CD8-positive, alpha-beta memory T cell (primary cell): Measurements from ENCODE around the gene PDGFC. TPM values are rescaled to one million over a fixed set of nuclear protein-coding genes. Genes with fewer than 3 reads are reported as not detected.

Experiments
- CTCF ChIA-PET: fragments of 350-600 bp; sonication (Branson Sonifier 250); formaldehyde crosslinking; loops from one replicate; lab custom pipeline; 2021; ENCODE audit warnings: antibody characterized with exemption; lab: Charles Lee
- POLR2A ChIA-PET: fragments of 350-600 bp; sonication (Branson Sonifier 250); formaldehyde crosslinking; loops from one replicate; lab custom pipeline; 2021; ENCODE audit warnings: antibody characterized with exemption; lab: Charles Lee
- DNase-seq, 5 donors: peaks; one replicate each; pipeline versions ENCODE4 v3.0.0 to v3.0.0-alpha.2; 2020 to 2022; ENCODE audit warnings: mixed read lengths in 1 of 5
- H3K27ac ChIP-seq: one replicate; pipeline ENCODE4 v1.7.0; 2013; ENCODE audit warnings: low read depth, mild to moderate bottlenecking, low read length, moderate library complexity
- H3K27me3 ChIP-seq: 2 replicates; pipeline ENCODE4 v1.7.0; 2013; ENCODE audit warnings: low read length, mild to moderate bottlenecking; ENCODE audit not compliant: insufficient read depth, poor library complexity, severe bottlenecking
- H3K36me3 ChIP-seq: 2 replicates; pipeline ENCODE4 v1.7.0; 2013; ENCODE audit warnings: mild to moderate bottlenecking, low read length, moderate library complexity; ENCODE audit not compliant: insufficient read depth
- H3K4me1 ChIP-seq: 2 replicates; pipeline ENCODE4 v1.7.0; 2013; ENCODE audit warnings: mild to moderate bottlenecking, low read length, moderate library complexity; ENCODE audit not compliant: insufficient read depth
- H3K4me3 ChIP-seq: 2 replicates; pipeline ENCODE4 v1.7.0; 2013; ENCODE audit warnings: mild to moderate bottlenecking, low read length
- H3K9me3 ChIP-seq: 2 replicates; pipeline ENCODE4 v1.7.0; 2013; ENCODE audit warnings: mild to moderate bottlenecking, low read length
- H3K27ac Mint-ChIP-seq, 8 donors: one replicate each; pipeline ENCODE4 v1.8.0; 2020 to 2021; ENCODE audit warnings: mixed read lengths in 8 of 8, mild to moderate bottlenecking in 6 of 8, inconsistent platforms in 3 of 8, moderate library complexity in 3 of 8
- H3K27me3 Mint-ChIP-seq, 2 donors: one replicate each; pipeline ENCODE4 v1.8.0; 2020 to 2021; ENCODE audit warnings: mixed read lengths in 2 of 2, mild to moderate bottlenecking in 1 of 2, moderate library complexity in 1 of 2
- H3K36me3 Mint-ChIP-seq, 3 donors: one replicate each; pipeline ENCODE4 v1.8.0; 2020 to 2021; ENCODE audit warnings: mixed read lengths in 3 of 3, inconsistent platforms in 1 of 3, mild to moderate bottlenecking in 1 of 3
- H3K4me1 Mint-ChIP-seq, 3 donors: one replicate each; pipeline ENCODE4 v1.8.0; 2020 to 2021; ENCODE audit warnings: mixed read lengths in 3 of 3, inconsistent platforms in 1 of 3, mild to moderate bottlenecking in 1 of 3
- H3K4me3 Mint-ChIP-seq, 7 donors: one replicate each; pipeline ENCODE4 v1.8.0; 2020 to 2021; ENCODE audit warnings: mixed read lengths in 7 of 7, mild to moderate bottlenecking in 6 of 7, moderate library complexity in 4 of 7, inconsistent platforms in 2 of 7
- H3K9me3 Mint-ChIP-seq, 5 donors: one replicate each; pipeline ENCODE4 v1.8.0; 2020 to 2022; ENCODE audit warnings: mixed read lengths in 5 of 5, mild to moderate bottlenecking in 3 of 5, moderate library complexity in 2 of 5, inconsistent platforms in 1 of 5
- polyA plus RNA-seq: library from polyadenylated mRNA; unstranded; fragments of 300-500 nt; fragmentation: Illumina TruSeq; gene quantifications from one replicate; pipeline ENCODE4 v1.2.3, GENCODE V29; 2021
- total RNA-seq, 2 experiments: library from RNA; stranded (reverse); gene quantifications; one replicate each; pipeline ENCODE4 v1.2.3, GENCODE V29; 2021

PDGFC gene
- total and polyA plus RNA-seq, 3 experiments from 2014 or later, result 0.13 TPM; not detected in 2

DNA sequence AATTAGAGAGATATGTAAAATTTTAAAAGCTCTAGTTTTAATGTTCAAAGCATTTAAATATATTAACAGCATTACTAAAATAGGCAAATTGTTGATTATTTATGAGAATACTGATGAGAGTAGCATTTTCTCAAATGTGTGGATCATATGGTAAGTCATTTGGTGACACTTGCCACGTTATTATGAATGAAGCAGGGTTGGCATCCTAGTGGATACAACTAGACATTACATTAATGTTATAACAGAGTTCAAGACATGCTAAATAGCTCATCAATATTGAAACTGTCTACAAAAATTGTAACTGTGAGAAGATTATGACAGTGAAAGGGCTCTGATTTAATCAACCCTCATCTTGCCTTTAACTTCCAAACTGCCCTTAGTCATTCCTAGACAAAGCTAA lies 171.1 kb downstream of the PDGFC start:
- H3K9me3 ChIP-seq, result no peaks in the 10 kb centered on the region
- Mint-ChIP-seq H3K4me1 (no peaks in the 10 kb centered on the region), H3K4me3 (no peak overlapping the region), H3K9me3 (peaks cover 1 to 13% (median 7%) of the 10 kb centered on the region in 5 donors), H3K36me3 (no peaks in the 10 kb centered on the region), H3K27ac (no peak overlapping the region), H3K27me3 (no peaks in the 10 kb centered on the region)
- H3K4me3 ChIP-seq, result no peak overlapping the region
- ChIA-PET POLR2A (no interaction called here), CTCF (no interaction called here)
- no peak overlapping the region for H3K27ac ChIP-seq
- no peaks in the 10 kb centered on the region for H3K4me1 ChIP-seq
- no peaks in the 10 kb centered on the region for H3K36me3 ChIP-seq
- DNase-seq, result no peak
- H3K27me3 ChIP-seq, result no peaks in the 10 kb centered on the region

DNA sequence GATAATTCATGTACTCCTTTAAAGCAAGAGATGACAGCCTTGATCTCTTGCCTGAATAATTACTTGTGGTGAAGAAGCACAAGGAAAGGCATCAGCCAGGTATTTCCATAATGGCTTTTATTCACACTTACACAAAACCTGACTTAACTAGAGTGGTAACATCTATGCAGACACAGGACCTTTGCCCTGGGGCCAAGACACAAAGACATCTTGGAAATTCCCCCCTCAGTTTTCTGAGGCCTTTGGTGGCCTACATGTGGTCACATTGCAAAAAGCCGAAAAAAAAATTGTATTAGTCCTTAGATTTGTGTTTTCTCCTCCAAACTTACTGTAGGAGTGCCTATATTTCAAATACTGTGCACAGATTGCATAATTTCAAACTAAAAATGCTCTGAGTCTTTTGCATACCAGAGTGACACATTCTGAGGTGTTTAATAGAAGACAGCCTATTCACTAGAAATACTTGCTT lies 172.4 kb downstream of the PDGFC start:
- Histone ChIP-seq H3K9me3 (no peaks in the 10 kb centered on the region), H3K36me3 (no peaks in the 10 kb centered on the region), H3K4me3 (no peak overlapping the region), H3K27ac (no peak overlapping the region), H3K4me1 (no peaks in the 10 kb centered on the region), H3K27me3 (no peaks in the 10 kb centered on the region)
- Mint-ChIP-seq H3K4me3 (no peak overlapping the region), H3K27ac (no peak overlapping the region), H3K27me3 (no peaks in the 10 kb centered on the region), H3K9me3 (peaks cover 1 to 10% (median 7%) of the 10 kb centered on the region in 5 donors), H3K4me1 (no peaks in the 10 kb centered on the region), H3K36me3 (no peaks in the 10 kb centered on the region)
- POLR2A ChIA-PET, result no interaction called here
- CTCF ChIA-PET, result no interaction called here
- no peak for DNase-seq

- no peaks in the 10 kb centered on the region for H3K36me3 Mint-ChIP-seq
- Histone ChIP-seq H3K27me3 (no peaks in the 10 kb centered on the region), H3K4me3 (no peak overlapping the region), H3K36me3 (no peaks in the 10 kb centered on the region), H3K9me3 (no peaks in the 10 kb centered on the region), H3K4me1 (no peaks in the 10 kb centered on the region), H3K27ac (no peak overlapping the region)
- ChIA-PET POLR2A (no interaction called here), CTCF (no interaction called here)
- H3K9me3 Mint-ChIP-seq, result peaks cover 1 to 9% (median 7%) of the 10 kb centered on the region in 5 donors
- no peak overlapping the region for H3K4me3 Mint-ChIP-seq
- no peaks in the 10 kb centered on the region for H3K4me1 Mint-ChIP-seq
- DNase-seq, result no peak
- no peaks in the 10 kb centered on the region for H3K27me3 Mint-ChIP-seq
- no peak overlapping the region for H3K27ac Mint-ChIP-seq
Observed at GRCh38 chr4:156798438-156798837, 173.2 kb downstream of the PDGFC start.

- Histone ChIP-seq H3K36me3 (no peaks in the 10 kb centered on the region), H3K27ac (no peak overlapping the region), H3K4me1 (no peaks in the 10 kb centered on the region), H3K4me3 (no peak overlapping the region), H3K9me3 (no peaks in the 10 kb centered on the region), H3K27me3 (no peaks in the 10 kb centered on the region)
- H3K4me3 Mint-ChIP-seq, result no peak overlapping the region
- H3K9me3 Mint-ChIP-seq, result peaks cover 1 to 8% (median 7%) of the 10 kb centered on the region in 5 donors
- no peaks in the 10 kb centered on the region for H3K27me3 Mint-ChIP-seq
- no peaks in the 10 kb centered on the region for H3K36me3 Mint-ChIP-seq
- no peaks in the 10 kb centered on the region for H3K4me1 Mint-ChIP-seq
- H3K27ac Mint-ChIP-seq, result no peak overlapping the region
- DNase-seq, result no peak
- CTCF ChIA-PET, result no interaction called here
- POLR2A ChIA-PET, result no interaction called here
Observed at GRCh38 chr4:156797206-156797605, 174.4 kb downstream of the PDGFC start.

- Histone ChIP-seq H3K9me3 (no peaks in the 10 kb centered on the region), H3K36me3 (no peaks in the 10 kb centered on the region), H3K4me1 (no peaks in the 10 kb centered on the region), H3K27me3 (no peaks in the 10 kb centered on the region), H3K27ac (no peak overlapping the region), H3K4me3 (no peak overlapping the region)
- Mint-ChIP-seq H3K4me3 (no peak overlapping the region), H3K4me1 (no peaks in the 10 kb centered on the region), H3K9me3 (peaks cover 1 to 8% (median 7%) of the 10 kb centered on the region in 5 donors), H3K36me3 (no peaks in the 10 kb centered on the region), H3K27ac (no peak overlapping the region), H3K27me3 (no peaks in the 10 kb centered on the region)
- ChIA-PET CTCF (no interaction called here), POLR2A (no interaction called here)
- no peak for DNase-seq
Observed at GRCh38 chr4:156795727-156796126, 175.9 kb downstream of the PDGFC start.

- no peak overlapping the region for H3K27ac ChIP-seq
- DNase-seq, result no peak
- H3K27ac Mint-ChIP-seq, result no peak overlapping the region
- no peaks in the 10 kb centered on the region for H3K36me3 ChIP-seq
- no peaks in the 10 kb centered on the region for H3K4me1 ChIP-seq
- ChIA-PET CTCF (no interaction called here), POLR2A (no interaction called here)
- peaks cover 1 to 8% (median 7%) of the 10 kb centered on the region in 5 donors for H3K9me3 Mint-ChIP-seq
- H3K4me3 Mint-ChIP-seq, result no peak overlapping the region
- H3K27me3 Mint-ChIP-seq, result no peaks in the 10 kb centered on the region
- H3K27me3 ChIP-seq, result no peaks in the 10 kb centered on the region
- no peak overlapping the region for H3K4me3 ChIP-seq
- H3K9me3 ChIP-seq, result no peaks in the 10 kb centered on the region
- H3K36me3 Mint-ChIP-seq, result no peaks in the 10 kb centered on the region
- H3K4me1 Mint-ChIP-seq, result no peaks in the 10 kb centered on the region
Observed at GRCh38 chr4:156794863-156795262, 176.7 kb downstream of the PDGFC start.

DNA sequence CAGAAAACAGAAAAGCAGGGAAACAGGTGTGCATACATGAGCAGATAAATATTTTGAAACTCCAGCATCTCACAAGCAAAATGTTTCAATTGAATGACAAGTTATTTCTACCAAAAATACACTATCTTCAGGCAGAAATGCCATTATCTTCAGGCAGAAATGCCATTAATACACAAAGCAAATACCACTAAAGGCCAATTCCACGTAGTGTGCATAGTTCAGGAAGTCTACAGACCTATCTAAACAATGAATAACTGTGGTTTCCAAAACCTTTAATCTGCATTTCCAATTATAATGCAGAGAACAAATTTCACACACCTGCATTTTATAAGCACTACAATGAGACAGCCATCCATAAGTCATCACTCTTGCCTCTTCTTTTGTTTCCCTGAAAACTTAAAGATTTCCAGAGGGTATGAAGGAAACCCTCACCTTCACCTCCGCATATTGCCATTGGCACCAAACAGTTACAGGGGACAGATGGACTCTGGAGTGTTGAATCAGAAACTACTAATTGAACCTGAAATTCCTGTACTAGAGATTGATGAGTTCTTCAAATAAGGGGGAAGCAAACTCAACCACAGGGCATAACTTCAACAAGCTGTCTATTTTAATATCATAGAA lies 179.0 kb downstream of the PDGFC start:
- DNase-seq, result no peak
- no peaks in the 10 kb centered on the region for H3K4me1 ChIP-seq
- ChIA-PET CTCF (no interaction called here), POLR2A (no interaction called here)
- H3K36me3 Mint-ChIP-seq, result no peaks in the 10 kb centered on the region
- H3K4me3 ChIP-seq, result no peak overlapping the region
- peaks cover 0 to 6% (median 3%) of the 10 kb centered on the region in 5 donors for H3K9me3 Mint-ChIP-seq
- H3K27ac ChIP-seq, result no peak overlapping the region
- H3K27me3 Mint-ChIP-seq, result no peaks in the 10 kb centered on the region
- H3K36me3 ChIP-seq, result no peaks in the 10 kb centered on the region
- peak overlapping the region in 1 of 8 donors; percentile 26 for H3K27ac Mint-ChIP-seq
- no peaks in the 10 kb centered on the region for H3K4me1 Mint-ChIP-seq
- H3K9me3 ChIP-seq, result no peaks in the 10 kb centered on the region
- no peaks in the 10 kb centered on the region for H3K27me3 ChIP-seq
- H3K4me3 Mint-ChIP-seq, result no peak overlapping the region

- no peaks in the 10 kb centered on the region for H3K36me3 Mint-ChIP-seq
- H3K4me3 Mint-ChIP-seq, result no peak overlapping the region
- H3K9me3 ChIP-seq, result no peaks in the 10 kb centered on the region
- DNase-seq, result no peak
- no peak overlapping the region for H3K27ac Mint-ChIP-seq
- no peaks in the 10 kb centered on the region for H3K4me1 Mint-ChIP-seq
- no peaks in the 10 kb centered on the region for H3K4me1 ChIP-seq
- no peaks in the 10 kb centered on the region for H3K36me3 ChIP-seq
- H3K27me3 Mint-ChIP-seq, result no peaks in the 10 kb centered on the region
- POLR2A ChIA-PET, result no interaction called here
- CTCF ChIA-PET, result no interaction called here
- no peak overlapping the region for H3K27ac ChIP-seq
- H3K27me3 ChIP-seq, result no peaks in the 10 kb centered on the region
- peaks cover 0 to 3% (median 0%) of the 10 kb centered on the region in 5 donors for H3K9me3 Mint-ChIP-seq
- H3K4me3 ChIP-seq, result no peak overlapping the region
Observed at GRCh38 chr4:156790866-156791265, 180.7 kb downstream of the PDGFC start.
